Activated CD8-positive, alpha-beta T cell treated with anti-CD3 and anti-CD28 coated beads for 36 hours (primary cell): ENCODE measurements around the gene DUSP12. TPM values are rescaled to one million over a fixed set of nuclear protein-coding genes. Genes with fewer than 3 reads are reported as not detected.
"Not testable (repeated sequence)": the region's sequence is repeated elsewhere in the genome, so short reads cannot be mapped to it uniquely, and the experiment has no call there.

Experiments
- ATAC-seq: fragments of 200-7000 bp; cut with Tn5 transposase; one replicate; pipeline ENCODE4 v1.10.0; 2021; ENCODE audit warnings: mild to moderate bottlenecking, moderate library complexity
- CTCF ChIA-PET: fragments of 350-600 bp; sonication (Branson Sonifier 250); formaldehyde crosslinking; loops from one replicate; lab custom pipeline; 2021; ENCODE audit warnings: antibody characterized with exemption; lab: Charles Lee
- POLR2A ChIA-PET: fragments of 350-600 bp; sonication (Branson Sonifier 250); formaldehyde crosslinking; loops from one replicate; lab custom pipeline; 2021; ENCODE audit warnings: antibody characterized with exemption; lab: Charles Lee
- DNase-seq: peaks from one replicate; pipeline ENCODE4 v3.0.0-alpha.2; 2020
- H3K27ac Mint-ChIP-seq: one replicate; pipeline ENCODE4 v1.8.0; 2021; ENCODE audit warnings: mild to moderate bottlenecking, mixed read lengths
- H3K27me3 Mint-ChIP-seq: one replicate; pipeline ENCODE4 v1.8.0; 2021; ENCODE audit warnings: mixed read lengths
- H3K36me3 Mint-ChIP-seq: one replicate; pipeline ENCODE4 v1.8.0; 2021; ENCODE audit warnings: low read depth, mixed read lengths
- H3K4me1 Mint-ChIP-seq: one replicate; pipeline ENCODE4 v1.8.0; 2021; ENCODE audit warnings: low read depth, mixed read lengths
- H3K4me3 Mint-ChIP-seq: one replicate; pipeline ENCODE4 v1.8.0; 2021; ENCODE audit warnings: mild to moderate bottlenecking, moderate library complexity, mixed read lengths
- H3K9me3 Mint-ChIP-seq: one replicate; pipeline ENCODE4 v1.8.0; 2021; ENCODE audit warnings: mixed read lengths
- intact Hi-C: fragments of 100-400 bp; cut with micrococcal nuclease; formaldehyde crosslinking; loops from one replicate; pipeline ENCODE4 v1.10.0; 2022
- total RNA-seq, 2 experiments: library from RNA; stranded (reverse); gene quantifications; one replicate each; pipeline ENCODE4 v1.2.3, GENCODE V29; 2021
- TF ChIP-seq, protein P1 (sequence below): fragments of 200-600 bp; IDR thresholded peaks from one replicate; pipeline ENCODE4 v1.8.0; 2022; ENCODE audit warnings: antibody characterized with exemption, mild to moderate bottlenecking

Gene DUSP12
- total RNA-seq, 2 experiments from 2014 or later = 25.3 to 25.4 TPM

DNA sequence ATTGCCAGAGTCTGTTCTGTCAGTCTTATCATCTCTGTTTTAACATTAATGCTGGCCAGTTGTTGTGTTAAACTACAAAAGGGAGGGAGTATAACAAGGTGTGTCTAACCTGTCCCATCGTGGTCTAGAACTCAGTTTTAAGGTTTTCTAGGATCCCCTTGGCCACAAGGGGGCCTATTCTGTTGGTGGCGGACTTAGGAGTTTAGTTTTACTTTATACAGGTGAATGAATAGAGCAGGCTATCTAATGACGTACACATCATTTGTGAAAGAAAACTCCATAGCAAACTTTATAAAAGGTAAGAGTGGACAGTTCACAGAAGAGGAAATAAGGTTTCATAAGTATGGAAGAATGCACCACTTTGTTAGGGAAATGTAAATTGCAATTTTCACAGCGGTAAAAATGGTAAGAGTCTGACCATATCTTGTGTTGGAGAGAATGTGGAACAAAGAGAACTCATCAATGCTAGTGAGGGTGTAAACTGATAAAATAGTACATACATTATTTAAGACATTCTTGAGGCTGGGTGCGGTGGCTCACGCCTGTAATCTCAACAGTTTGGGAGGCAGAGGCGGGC, 14.0 kb downstream of the DUSP12 start:
- ChIA-PET POLR2A (interaction anchor here (2.4 kb wide), 1 partner anchor 15 kb away, joined by 8 read pairs; the partner anchor contains the start of gene DUSP12), CTCF (interaction anchor here (0.6 to 2.4 kb wide), 10 partner anchors 8 to 289 kb away, joined by 3 to 25 read pairs (median 3); partner anchors contain the start of gene DUSP12)
- Mint-ChIP-seq H3K4me3 (peak overlapping the region; percentile 48), H3K27me3 (no peaks in the 10 kb centered on the region), H3K4me1 (peaks cover 32% of the 10 kb centered on the region), H3K27ac (peak overlapping the region; percentile 21), H3K9me3 (no peaks in the 10 kb centered on the region), H3K36me3 (peaks cover 11% of the 10 kb centered on the region)
- peak; percentile 69 for DNase-seq
- intact Hi-C loops = no loop called here
- ATAC-seq = peak; percentile 57
- TF ChIP-seq, protein P1, sequence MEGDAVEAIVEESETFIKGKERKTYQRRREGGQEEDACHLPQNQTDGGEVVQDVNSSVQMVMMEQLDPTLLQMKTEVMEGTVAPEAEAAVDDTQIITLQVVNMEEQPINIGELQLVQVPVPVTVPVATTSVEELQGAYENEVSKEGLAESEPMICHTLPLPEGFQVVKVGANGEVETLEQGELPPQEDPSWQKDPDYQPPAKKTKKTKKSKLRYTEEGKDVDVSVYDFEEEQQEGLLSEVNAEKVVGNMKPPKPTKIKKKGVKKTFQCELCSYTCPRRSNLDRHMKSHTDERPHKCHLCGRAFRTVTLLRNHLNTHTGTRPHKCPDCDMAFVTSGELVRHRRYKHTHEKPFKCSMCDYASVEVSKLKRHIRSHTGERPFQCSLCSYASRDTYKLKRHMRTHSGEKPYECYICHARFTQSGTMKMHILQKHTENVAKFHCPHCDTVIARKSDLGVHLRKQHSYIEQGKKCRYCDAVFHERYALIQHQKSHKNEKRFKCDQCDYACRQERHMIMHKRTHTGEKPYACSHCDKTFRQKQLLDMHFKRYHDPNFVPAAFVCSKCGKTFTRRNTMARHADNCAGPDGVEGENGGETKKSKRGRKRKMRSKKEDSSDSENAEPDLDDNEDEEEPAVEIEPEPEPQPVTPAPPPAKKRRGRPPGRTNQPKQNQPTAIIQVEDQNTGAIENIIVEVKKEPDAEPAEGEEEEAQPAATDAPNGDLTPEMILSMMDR = peak; percentile 76

DNA sequence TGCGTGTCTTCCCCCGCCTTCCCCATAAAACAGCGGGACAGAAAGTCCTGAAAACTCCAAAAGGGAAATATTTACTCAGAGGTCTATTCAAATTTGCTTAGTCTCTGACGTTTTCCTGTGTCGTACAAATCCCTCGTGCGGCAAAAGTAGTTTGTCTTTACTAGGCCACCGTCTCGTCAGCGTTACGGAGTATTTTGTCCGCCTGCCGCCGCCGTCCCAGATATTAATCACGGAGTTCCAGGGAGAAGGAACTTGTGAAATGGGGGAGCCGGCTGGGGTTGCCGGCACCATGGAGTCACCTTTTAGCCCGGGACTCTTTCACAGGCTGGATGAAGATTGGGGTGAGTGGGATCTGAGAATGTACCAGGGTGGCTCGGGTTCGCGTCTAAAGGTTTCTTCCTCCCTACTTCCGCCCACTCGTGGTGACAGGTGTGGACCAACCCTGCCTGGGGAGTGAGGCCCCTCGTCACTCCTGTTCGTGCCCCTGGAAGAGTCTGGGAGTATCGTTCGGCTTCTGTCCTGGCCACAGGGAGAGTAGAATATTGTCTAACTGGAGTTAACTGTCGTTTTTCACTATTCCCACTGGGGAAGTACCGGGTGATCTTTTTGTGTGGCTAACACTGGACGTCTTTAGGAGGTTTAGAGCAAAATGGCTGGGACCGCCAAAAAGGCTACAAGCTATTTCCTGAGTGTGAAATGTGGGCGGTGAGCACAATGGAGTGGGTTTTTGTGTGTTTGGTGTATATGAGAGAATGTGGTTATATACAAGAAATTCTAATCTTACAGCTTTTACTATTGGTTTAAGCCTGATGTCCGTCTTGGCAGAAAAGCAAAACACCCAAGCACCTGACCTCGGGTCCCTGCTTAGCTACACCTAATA, 16.8 kb downstream of the DUSP12 start, which contains the start of gene ATF6:
TSS of gene ATF6 (plus strand) at position 219 of the 880 bp plus-strand sequence. CDS start at position 260, 41 bp downstream.
- POLR2A ChIA-PET = interaction anchor here (1.0 to 1.2 kb wide), 4 partner anchors 10 to 40 kb away, joined by 3 to 6 read pairs (median 4); partner anchors contain the start of gene DUSP12
- peak; percentile 80 for ATAC-seq

DNA sequence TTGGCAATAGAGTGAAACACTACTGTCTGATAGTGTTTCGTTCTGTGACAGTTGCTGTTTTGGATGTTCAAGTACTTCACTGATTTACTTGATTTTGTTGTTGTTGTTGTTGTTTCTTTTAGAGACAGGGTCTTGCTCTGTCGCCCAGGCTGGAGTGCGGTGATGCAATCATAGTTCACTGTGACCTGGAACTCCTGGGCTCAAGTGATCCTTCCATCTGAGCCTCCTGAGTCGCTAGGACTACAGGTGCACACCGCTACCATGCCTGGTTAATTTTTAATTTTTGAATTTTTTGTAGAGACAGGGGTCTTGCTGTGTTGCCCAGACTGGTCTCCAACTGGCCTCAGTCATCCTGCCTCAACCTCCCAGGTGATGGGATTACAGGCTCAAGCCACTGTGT, 18.9 kb downstream of the DUSP12 start:
- Mint-ChIP-seq H3K9me3 (no peaks in the 10 kb centered on the region), H3K4me3 (peak overlapping the region; percentile 97), H3K36me3 (peaks cover 7% of the 10 kb centered on the region), H3K27ac (peak overlapping the region; percentile 36), H3K27me3 (no peaks in the 10 kb centered on the region), H3K4me1 (peaks cover 37% of the 10 kb centered on the region)
- ChIA-PET POLR2A (no interaction called here), CTCF (interaction anchor here (1.0 kb wide), 1 partner anchor 269 kb away, joined by 3 read pairs; no protein-coding TSS in a partner anchor)
- DNase-seq (no peak), ATAC-seq (no peak)
- TF ChIP-seq, protein P1 = no peak
- intact Hi-C loops = no loop called here

More for the DNA sequence above, 16.8 kb downstream of the DUSP12 start, which contains the start of gene ATF6:
- Mint-ChIP-seq H3K27ac (peak within 1 kb of the TSS; percentile 98), H3K36me3 (peaks cover 7% of the 10 kb centered on the region), H3K4me3 (peak within 1 kb of the TSS; percentile 97), H3K9me3 (no peaks in the 10 kb centered on the region), H3K27me3 (no peaks in the 10 kb centered on the region), H3K4me1 (peaks cover 44% of the 10 kb centered on the region)
- intact Hi-C loops = no loop called here
- CTCF ChIA-PET = interaction anchor here (0.7 to 1.7 kb wide), 5 partner anchors 8 to 271 kb away, joined by 3 to 10 read pairs (median 4); partner anchors contain the start of gene DUSP12
- TF ChIP-seq, protein P1 = no peak
- peak; percentile 88 for DNase-seq

DNA sequence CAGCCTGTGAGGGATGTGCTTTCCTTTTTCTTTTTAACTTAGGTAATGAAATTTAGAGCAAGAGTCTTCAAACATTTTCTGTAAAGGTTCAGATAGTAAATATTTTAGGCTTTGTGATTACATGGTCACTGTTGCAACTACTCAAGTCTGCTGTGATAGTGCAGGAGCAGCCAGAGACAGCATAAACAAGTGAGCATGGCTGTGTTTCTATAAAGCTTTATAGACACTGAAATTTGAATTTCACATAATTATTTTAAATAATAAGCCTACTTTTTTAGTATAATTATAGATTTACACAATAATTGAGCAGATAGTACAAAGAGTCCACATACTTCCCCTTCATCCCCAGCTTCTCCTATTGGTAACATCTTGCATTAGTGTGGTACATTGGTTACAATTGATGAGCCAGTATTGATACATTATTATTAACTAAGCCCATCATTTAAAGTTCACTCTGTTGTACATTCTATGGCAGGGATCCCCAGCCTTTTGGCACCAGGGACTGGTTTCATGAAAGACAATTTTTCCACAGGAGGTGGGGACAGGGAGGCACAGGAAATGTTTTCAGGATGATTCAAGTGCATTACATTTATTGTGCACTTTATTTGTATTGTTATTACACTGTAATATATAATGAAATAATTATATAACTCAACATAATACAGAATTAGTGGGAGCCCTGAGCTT, 19.5 kb downstream of the DUSP12 start:
- no peaks in the 10 kb centered on the region for H3K9me3 Mint-ChIP-seq
- intact Hi-C loops = no loop called here
- no peak for ATAC-seq
- DNase-seq = no peak
- TF ChIP-seq, protein P1 = no peak
- no peak overlapping the region for H3K4me3 Mint-ChIP-seq
- no peak overlapping the region for H3K27ac Mint-ChIP-seq
- POLR2A ChIA-PET = interaction anchor here (0.9 kb wide), 1 partner anchor 255 kb away, joined by 3 read pairs; no protein-coding TSS in a partner anchor
- peaks cover 7% of the 10 kb centered on the region for H3K36me3 Mint-ChIP-seq
- H3K27me3 Mint-ChIP-seq = no peaks in the 10 kb centered on the region
- peaks cover 39% of the 10 kb centered on the region for H3K4me1 Mint-ChIP-seq
- CTCF ChIA-PET = interaction anchor here (0.8 to 1.0 kb wide), 2 partner anchors 28 to 268 kb away, joined by 3 read pairs; no protein-coding TSS in a partner anchor

DNA sequence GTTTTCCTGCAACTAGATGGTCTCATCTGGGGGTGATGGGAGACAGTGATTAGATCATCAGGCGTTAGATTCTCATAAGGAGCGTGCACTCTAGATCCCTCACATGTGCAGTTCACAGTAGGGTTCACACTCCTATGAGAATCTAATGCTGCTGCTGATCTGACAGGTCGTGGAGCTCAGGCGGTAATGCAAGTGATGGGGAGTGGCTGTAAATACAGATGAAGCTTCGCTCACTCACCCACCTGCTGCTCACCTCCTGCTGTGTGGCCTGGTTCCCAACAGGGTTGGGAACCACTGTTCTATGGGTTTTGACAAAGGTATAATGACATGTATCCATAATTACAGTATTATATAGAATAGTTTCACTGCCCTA, 20.1 kb downstream of the DUSP12 start:
- H3K4me3 Mint-ChIP-seq = not testable (repeated sequence)

More for the DNA sequence above, 20.1 kb downstream of the DUSP12 start:
- peaks cover 40% of the 10 kb centered on the region for H3K4me1 Mint-ChIP-seq
- H3K36me3 Mint-ChIP-seq, H3K9me3 Mint-ChIP-seq, DNase-seq, H3K27me3 Mint-ChIP-seq, ATAC-seq, H3K27ac Mint-ChIP-seq, intact Hi-C loops: not testable (repeated sequence)
- CTCF ChIA-PET = interaction anchor here (0.8 to 1.0 kb wide), 4 partner anchors 8 to 267 kb away, joined by 3 to 4 read pairs (median 3); no protein-coding TSS in a partner anchor
- POLR2A ChIA-PET = interaction anchor here (0.9 kb wide), 1 partner anchor 255 kb away, joined by 3 read pairs; no protein-coding TSS in a partner anchor
